Neural progenitor cell (in vitro differentiated cells): Measurements from ENCODE around the gene CRYZL1. TPM values are rescaled to one million over a fixed set of nuclear protein-coding genes. Genes with fewer than 3 reads are reported as not detected.
"Not testable (repeated sequence)": the region's sequence is repeated elsewhere in the genome, so short reads cannot be mapped to it uniquely, and the experiment has no call there.

Experiments
- DNase-seq: peaks from one replicate; pipeline ENCODE4 v3.0.0-alpha.2; 2016; ENCODE audit warnings: low spot score
- H2AFZ ChIP-seq: fragments of 200-600 bp; sonication (generic); replicated peaks from 2 replicates; pipeline ENCODE4 v1.6.1; 2016; ENCODE audit warnings: antibody characterized with exemption
- H3F3A ChIP-seq: fragments of 200-600 bp; sonication (generic); 2 replicates; pipeline ENCODE4 v1.6.1; 2016; ENCODE audit warnings: antibody characterized with exemption, low read depth
- H3K27ac ChIP-seq: fragments of 200-600 bp; sonication (generic); 2 replicates; pipeline ENCODE4 v1.5.1; 2016; ENCODE audit warnings: mild to moderate bottlenecking
- H3K27me3 ChIP-seq: fragments of 200-600 bp; sonication (generic); 2 replicates; pipeline ENCODE4 v1.6.1; 2016; ENCODE audit warnings: mild to moderate bottlenecking, moderate library complexity
- H3K36me3 ChIP-seq: fragments of 200-600 bp; sonication (generic); 2 replicates; pipeline ENCODE4 v1.5.1; 2016
- H3K4me1 ChIP-seq: fragments of 200-600 bp; sonication (generic); 2 replicates; pipeline ENCODE4 v1.6.1; 2016; ENCODE audit warnings: mixed run types
- H3K4me2 ChIP-seq: fragments of 200-600 bp; sonication (generic); 2 replicates; pipeline ENCODE4 v1.6.1; 2016
- H3K4me3 ChIP-seq: fragments of 200-600 bp; sonication (generic); 2 replicates; pipeline ENCODE4 v1.5.1; 2016
- H3K79me2 ChIP-seq: fragments of 200-600 bp; sonication (generic); 2 replicates; pipeline ENCODE4 v1.6.1; 2016; ENCODE audit warnings: low read depth
- H3K9ac ChIP-seq: fragments of 200-600 bp; sonication (generic); 2 replicates; pipeline ENCODE4 v1.6.1; 2016
- H3K9me3 ChIP-seq: fragments of 200-600 bp; sonication (generic); 2 replicates; pipeline ENCODE4 v1.5.1; 2016; ENCODE audit warnings: low read depth
- H4K20me1 ChIP-seq: fragments of 200-600 bp; sonication (generic); 2 replicates; pipeline ENCODE4 v1.6.1; 2016; ENCODE audit warnings: low read depth
- H3K27ac Mint-ChIP-seq: 3 replicates; pipeline ENCODE4 v1.8.0; 2021; ENCODE audit warnings: mixed read lengths
- H3K27me3 Mint-ChIP-seq: 2 replicates; pipeline ENCODE4 v1.8.0; 2022; ENCODE audit warnings: low read depth, mild to moderate bottlenecking, inconsistent platforms, moderate library complexity, mixed read lengths; ENCODE audit not compliant: insufficient read depth
- H3K36me3 Mint-ChIP-seq: 3 replicates; pipeline ENCODE4 v1.8.0; 2021; ENCODE audit warnings: mixed read lengths
- H3K4me1 Mint-ChIP-seq: 3 replicates; pipeline ENCODE4 v1.8.0; 2021; ENCODE audit warnings: mixed read lengths
- H3K4me3 Mint-ChIP-seq: 3 replicates; pipeline ENCODE4 v1.8.0; 2021; ENCODE audit warnings: mild to moderate bottlenecking, moderate library complexity, mixed read lengths
- H3K9me3 Mint-ChIP-seq: 3 replicates; pipeline ENCODE4 v1.8.0; 2020; ENCODE audit warnings: mixed read lengths
- CTCF ChIP-seq: fragments of 200-600 bp; sonication (generic); IDR thresholded peaks from 2 replicates; pipeline ENCODE4 v1.5.1; 2017; ENCODE audit warnings: antibody characterized with exemption, mild to moderate bottlenecking
- EZH2 ChIP-seq: fragments of 200-600 bp; sonication (generic); IDR thresholded peaks from 2 replicates; pipeline ENCODE4 v1.6.1; 2017; ENCODE audit warnings: antibody characterized with exemption, mild to moderate bottlenecking, moderate library complexity
- EZH2phosphoT487 ChIP-seq: fragments of 200-600 bp; sonication (generic); IDR thresholded peaks from 2 replicates; pipeline ENCODE4 v1.6.1; 2017; ENCODE audit warnings: antibody characterized with exemption
- total RNA-seq: library from RNA; depleted of rRNA; stranded (reverse); fragments of >200 nt; gene quantifications from 2 replicates; pipeline ENCODE4 v1.2.3, GENCODE V29; 2015; ENCODE audit warnings: low replicate concordance

The CRYZL1 gene
- total RNA-seq, 1 donor from 2014 or later, result 80.0 TPM

- Histone ChIP-seq H3K4me2 (peak within 1 kb of the TSS; percentile 93), H3K4me3 (peak within 1 kb of the TSS; percentile 60), H3F3A (peaks cover 7% of the 10 kb centered on the region), H3K27me3 (no peaks in the 10 kb centered on the region), H3K79me2 (peaks cover 91% of the 10 kb centered on the region), H3K27ac (peak within 1 kb of the TSS; percentile 59), H3K36me3 (no peaks in the 10 kb centered on the region), H4K20me1 (peaks cover 40% of the 10 kb centered on the region), H3K4me1 (peaks cover 23% of the 10 kb centered on the region), H3K9ac (peak within 1 kb of the TSS; percentile 81), H2AFZ (peak within 1 kb of the TSS; percentile 95), H3K9me3 (no peaks in the 10 kb centered on the region)
- Mint-ChIP-seq H3K9me3 (peaks cover 2% of the 10 kb centered on the region), H3K4me3 (peak within 1 kb of the TSS; percentile 98), H3K4me1 (peaks cover 33% of the 10 kb centered on the region), H3K36me3 (peaks cover 9% of the 10 kb centered on the region), H3K27ac (peak within 1 kb of the TSS; percentile 97), H3K27me3 (no peaks in the 10 kb centered on the region)
- DNase-seq, result peak; percentile 100
- TF ChIP-seq EZH2 (no peak), CTCF (no peak), EZH2phosphoT487 (no peak)
Observed at GRCh38 chr21:33642027-33642895, 720 bp upstream of the CRYZL1 start, which contains the start of gene ITSN1. Gene ITSN1, plus strand, starts transcription at chr21:33642501. Its CDS starts 76,328 bp downstream, at chr21:33718829.

GRCh38 chr21:33640697-33641351 lies 717 bp downstream of the CRYZL1 start:
- Histone ChIP-seq H3F3A (peaks cover 7% of the 10 kb centered on the region), H3K27ac (peak overlapping the region; percentile 59), H3K9me3 (no peaks in the 10 kb centered on the region), H3K4me1 (peaks cover 21% of the 10 kb centered on the region), H3K4me3 (peak overlapping the region; percentile 60), H3K27me3 (no peaks in the 10 kb centered on the region), H2AFZ (peak overlapping the region; percentile 75), H4K20me1 (peaks cover 26% of the 10 kb centered on the region), H3K4me2 (peak overlapping the region; percentile 93), H3K36me3 (no peaks in the 10 kb centered on the region), H3K79me2 (peaks cover 88% of the 10 kb centered on the region), H3K9ac (peak overlapping the region; percentile 81)
- H3K4me3 Mint-ChIP-seq, result peak overlapping the region; percentile 93
- H3K27ac Mint-ChIP-seq, result peak overlapping the region; percentile 77
- TF ChIP-seq EZH2 (no peak), EZH2phosphoT487 (no peak), CTCF (no peak)
- H3K9me3 Mint-ChIP-seq, result peaks cover 7% of the 10 kb centered on the region
- DNase-seq, result peak; percentile 43
- peaks cover 28% of the 10 kb centered on the region for H3K4me1 Mint-ChIP-seq
- no peaks in the 10 kb centered on the region for H3K27me3 Mint-ChIP-seq
- H3K36me3 Mint-ChIP-seq, result peaks cover 16% of the 10 kb centered on the region

- Mint-ChIP-seq H3K4me1 (no peaks in the 10 kb centered on the region), H3K4me3 (no peak overlapping the region), H3K36me3 (peaks cover 43% of the 10 kb centered on the region), H3K27ac (no peak overlapping the region), H3K9me3 (peaks cover 12% of the 10 kb centered on the region), H3K27me3 (no peaks in the 10 kb centered on the region)
- Histone ChIP-seq H3K9me3 (no peaks in the 10 kb centered on the region), H3K4me3 (no peak overlapping the region), H3K4me2 (no peak overlapping the region), H3K27ac (no peak overlapping the region), H3K36me3 (peaks cover 10% of the 10 kb centered on the region), H3K4me1 (no peaks in the 10 kb centered on the region), H3K79me2 (peaks cover 57% of the 10 kb centered on the region), H3K27me3 (no peaks in the 10 kb centered on the region), H3K9ac (no peak overlapping the region), H3F3A (no peaks in the 10 kb centered on the region), H4K20me1 (no peaks in the 10 kb centered on the region), H2AFZ (no peak overlapping the region)
- DNase-seq, result no peak
- no peak for TF ChIP-seq EZH2phosphoT487
- TF ChIP-seq CTCF, result no peak
- no peak for TF ChIP-seq EZH2
Observed at GRCh38 chr21:33634254-33634653, 7.3 kb downstream of the CRYZL1 start.

- H3K27me3 ChIP-seq, H3K9ac ChIP-seq, H3K4me1 Mint-ChIP-seq, H3K27ac Mint-ChIP-seq, H2AFZ ChIP-seq, H3F3A ChIP-seq, H3K4me1 ChIP-seq, H3K79me2 ChIP-seq, H3K27me3 Mint-ChIP-seq, DNase-seq, H3K9me3 ChIP-seq, H3K4me2 ChIP-seq, H3K4me3 Mint-ChIP-seq, H3K4me3 ChIP-seq, H3K9me3 Mint-ChIP-seq, H3K27ac ChIP-seq: not testable (repeated sequence)
- peaks cover 27% of the 10 kb centered on the region for H3K36me3 Mint-ChIP-seq
- Histone ChIP-seq H3K36me3 (peaks cover 18% of the 10 kb centered on the region), H4K20me1 (peaks cover 12% of the 10 kb centered on the region)
Observed at GRCh38 chr21:33626151-33626550, 15.4 kb downstream of the CRYZL1 start.
